SHP77 treated with DMSO at 0.1 percent for 48 hours (cell line): ENCODE measurements around the gene ASF1B.

ENCODE experiments used
- DNase-seq: peaks from one replicate; lab custom pipeline; 2025; lab: John Stamatoyannopoulos, UW

ASF1B gene

DNA sequence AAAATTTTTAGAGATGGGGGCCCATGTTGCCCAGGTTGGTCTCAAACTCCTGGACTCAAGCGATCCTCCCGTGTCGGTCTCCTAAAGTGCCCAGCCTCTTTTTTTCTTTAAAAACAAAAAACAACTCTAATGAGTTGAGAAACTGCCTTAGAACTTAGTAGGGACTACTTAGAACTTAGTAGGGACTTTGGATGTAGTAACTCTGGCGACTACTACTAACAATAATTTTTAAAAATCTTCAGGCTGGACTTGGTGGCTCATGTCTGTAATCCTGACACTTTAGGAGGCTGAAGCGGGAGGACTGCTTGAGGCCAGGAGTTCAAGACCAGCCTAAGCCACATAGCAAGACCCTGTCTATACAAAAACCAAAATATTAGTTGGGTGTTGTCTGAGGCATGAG is 50.3 kb downstream of the ASF1B start:
- no peak for DNase-seq

- no peak for DNase-seq
Measured at GRCh38 chr19:14085309-14085995, 50.9 kb downstream of the ASF1B start, which contains the start of gene C19orf67. TSS of gene C19orf67 (minus strand) at chr19:14085783. CDS start at chr19:14085627, 156 bp downstream.

DNA sequence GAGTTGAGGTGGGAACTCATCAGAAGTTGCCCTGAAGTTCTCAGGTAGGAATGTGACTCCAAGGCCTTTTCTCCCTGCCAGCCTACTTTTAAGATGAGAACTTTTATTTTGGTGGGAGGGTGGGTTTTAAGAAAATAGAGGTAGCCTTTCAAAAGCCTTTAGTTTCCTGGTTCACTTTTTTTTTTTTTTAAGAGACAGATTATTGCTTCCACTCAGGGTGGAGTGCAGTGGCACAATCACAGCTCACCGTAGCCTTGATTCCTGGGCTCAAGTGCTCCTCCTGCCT is 53.8 kb downstream of the ASF1B start:
- no peak for DNase-seq

DNA sequence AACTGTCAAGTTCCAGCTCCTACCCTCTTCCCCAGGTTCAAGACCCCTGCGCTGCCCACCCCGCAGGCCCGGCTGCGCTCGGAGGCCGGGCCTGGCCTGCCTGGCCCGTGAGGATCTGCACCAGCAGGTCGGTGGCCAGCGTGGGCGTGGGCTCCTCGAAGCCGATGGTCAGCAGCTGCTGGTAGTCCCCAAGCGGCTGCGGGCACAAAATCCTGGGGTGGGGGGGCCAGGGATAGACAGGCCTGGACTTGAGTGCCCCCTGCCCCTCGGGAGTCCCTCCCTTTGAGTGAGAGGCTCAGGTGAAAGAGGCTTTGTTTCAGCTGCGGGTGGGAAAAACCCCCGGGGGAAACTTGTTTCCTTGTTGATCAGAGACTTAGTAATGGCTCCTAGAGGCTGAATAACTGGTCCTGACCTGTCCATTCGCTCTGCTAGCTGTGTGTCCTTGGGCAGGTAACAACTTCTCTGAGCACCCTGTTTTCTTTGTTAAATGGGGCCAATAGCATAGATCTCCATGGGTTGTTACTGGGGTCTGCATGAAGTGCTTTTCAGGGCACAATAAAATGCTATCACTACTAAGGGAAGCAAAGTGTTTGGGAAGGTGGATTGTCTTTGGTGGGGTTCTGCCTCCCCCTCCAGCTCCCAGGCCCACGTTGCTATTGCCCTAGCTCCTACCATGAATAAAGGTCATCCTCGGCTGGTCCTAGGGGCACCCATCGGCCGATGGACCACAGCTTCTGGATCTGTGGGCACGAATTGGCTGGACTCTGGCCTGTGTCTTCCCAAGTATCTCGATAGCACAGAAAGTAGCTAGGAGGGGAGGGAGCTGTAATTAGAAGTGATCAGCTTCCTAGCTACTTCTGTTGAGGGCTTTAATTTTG is 54.4 kb downstream of the ASF1B start:
- no peak for DNase-seq

DNA sequence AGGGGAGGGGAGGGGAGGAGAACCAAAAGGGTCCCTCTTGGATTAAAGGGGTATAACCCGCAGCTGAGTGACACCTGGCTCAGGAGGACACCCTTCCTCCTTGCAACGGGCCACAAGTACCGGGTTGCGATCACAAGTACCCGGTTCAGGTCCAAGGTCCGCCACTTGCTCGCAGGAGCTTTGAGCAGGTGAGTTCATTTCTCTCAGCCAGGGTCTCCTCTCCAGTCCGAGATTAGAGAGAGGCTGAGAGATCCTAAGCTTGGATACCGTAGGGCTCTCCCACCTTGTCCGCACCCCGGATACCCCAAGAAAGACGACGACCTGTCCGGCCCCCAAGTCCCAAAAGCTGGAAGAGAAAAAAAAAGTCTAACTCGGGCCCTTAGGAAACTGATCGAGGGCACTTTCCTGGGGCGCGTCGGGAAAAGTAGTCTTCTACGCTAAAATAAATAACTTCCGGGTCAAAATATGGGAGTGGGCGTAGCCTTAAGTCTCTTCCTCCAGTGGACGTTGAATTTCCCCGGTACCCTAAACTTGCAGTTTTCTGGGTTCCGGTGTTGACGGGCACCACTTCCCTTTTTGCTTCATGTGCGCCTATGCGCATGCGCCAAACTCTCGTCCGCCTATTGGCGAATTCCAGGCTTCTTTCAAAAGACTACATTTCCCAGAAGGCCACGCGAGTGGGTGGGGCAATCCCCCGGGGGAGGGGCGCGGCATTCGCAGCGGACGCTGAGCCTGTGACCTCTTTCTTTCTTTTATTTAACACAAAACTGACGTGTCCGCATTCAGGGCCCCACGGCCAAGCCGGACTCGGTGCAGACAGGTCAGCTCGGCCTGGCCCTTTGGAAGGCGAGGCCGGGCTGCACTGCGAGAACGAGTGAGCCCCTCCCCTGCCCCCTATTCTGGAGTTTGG is 55.2 kb downstream of the ASF1B start:
- DNase-seq: peak; percentile 99

DNA sequence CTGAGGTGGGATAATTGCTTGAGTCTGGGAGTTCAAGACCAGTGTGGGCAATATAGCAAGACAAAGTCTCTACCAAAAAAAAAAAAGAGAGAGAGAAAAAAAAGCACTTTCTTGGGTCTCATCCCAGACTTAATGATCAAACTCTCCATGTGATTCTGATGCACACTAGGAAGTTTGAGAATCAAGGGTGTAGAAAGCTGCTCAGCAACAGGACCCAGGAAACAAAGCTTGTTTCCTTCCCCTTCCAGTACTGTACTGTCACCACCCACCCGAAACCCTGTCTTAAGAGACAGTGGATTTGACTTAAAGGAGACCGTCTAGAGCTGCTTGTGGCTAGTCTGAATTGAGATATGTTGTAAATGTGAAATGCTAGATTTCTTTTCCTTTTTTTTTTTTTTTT is 58.0 kb downstream of the ASF1B start:
- no peak for DNase-seq

DNA sequence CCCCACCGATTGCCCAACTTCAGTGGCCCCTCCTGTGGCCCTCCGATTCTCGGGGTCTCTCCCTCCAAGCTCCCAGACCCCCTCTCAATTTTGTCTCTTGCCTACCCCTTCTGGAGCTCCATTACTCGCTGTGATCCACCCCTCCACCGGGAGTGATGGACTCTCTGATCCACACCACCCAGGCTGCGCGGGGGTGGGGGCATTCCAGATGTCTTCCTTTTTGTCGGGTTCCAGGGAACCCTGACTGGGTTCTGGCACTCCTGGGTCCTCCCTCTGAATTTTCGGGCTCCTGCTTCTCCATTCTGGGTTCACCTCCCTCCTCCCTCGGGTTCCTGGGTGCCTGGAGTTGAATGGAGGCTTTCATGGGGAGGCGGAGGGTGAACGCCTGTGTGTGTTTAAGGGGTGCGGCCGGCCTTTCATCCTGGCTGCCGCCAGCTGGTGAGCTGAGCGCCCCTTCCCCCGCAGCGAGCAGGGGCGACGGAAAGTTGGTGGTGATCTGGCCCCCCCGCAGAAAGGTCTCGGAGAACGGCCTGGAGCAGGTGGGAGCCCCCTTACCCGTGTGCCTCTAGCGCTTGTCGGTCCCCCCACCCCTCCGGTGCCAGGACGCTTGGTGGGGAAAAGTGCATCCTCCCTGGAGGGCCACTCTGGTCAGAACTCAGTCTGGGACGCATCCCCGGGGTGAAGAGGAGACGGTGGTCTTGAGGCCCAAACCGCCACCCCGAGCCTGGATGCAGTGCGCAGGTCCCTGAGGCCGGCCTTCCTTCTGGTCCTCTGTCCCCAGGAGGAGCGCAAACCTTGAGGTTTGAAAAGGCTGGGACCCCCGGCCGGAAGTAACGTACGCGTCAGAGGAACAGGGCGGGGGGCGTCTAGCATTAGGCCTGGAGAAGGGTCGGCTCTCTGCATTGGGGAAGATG is 62.2 kb downstream of the ASF1B start:
- no peak for DNase-seq

- no peak for DNase-seq
Measured at GRCh38 chr19:14073261-14073924, 63.0 kb downstream of the ASF1B start.

DNA sequence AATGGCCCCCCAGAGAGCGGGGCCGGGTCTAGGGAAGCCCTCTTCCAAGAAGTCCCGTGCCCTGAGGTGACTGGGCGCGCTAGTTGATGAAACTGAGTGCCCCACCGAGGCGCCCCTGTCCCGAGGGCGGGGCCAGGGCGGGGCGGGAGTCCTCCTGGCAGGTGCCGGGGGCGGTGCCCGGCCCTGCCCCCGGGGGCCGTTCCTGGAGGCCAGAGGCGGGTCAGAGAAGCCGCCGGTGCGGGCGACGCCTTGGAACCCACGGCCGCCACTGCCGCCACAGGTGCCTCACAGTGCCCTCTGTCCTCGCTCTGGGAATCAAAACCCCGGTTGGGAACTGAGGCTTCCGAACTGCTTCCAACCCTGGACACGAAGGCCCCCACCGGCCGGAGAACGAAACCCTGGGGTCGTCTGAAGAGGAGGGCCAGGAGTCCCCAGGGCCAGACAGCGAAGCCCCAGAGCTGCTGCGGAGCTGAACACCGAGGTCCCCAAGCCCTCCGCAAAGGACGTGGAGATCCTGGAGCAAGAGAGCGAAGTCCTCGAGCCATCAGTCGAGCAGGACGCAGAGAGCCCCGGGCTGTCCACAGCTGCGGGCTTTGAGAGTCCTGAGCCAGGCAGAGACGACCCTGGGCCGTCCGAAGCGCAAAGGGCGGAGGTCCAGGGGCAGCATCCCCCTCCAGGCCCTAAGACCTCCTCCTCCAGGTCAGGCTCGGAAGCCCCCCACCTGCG is 63.7 kb downstream of the ASF1B start, which contains the start of gene MISP3:
Gene MISP3, plus strand, starts transcription at position 252 of the 726 bp plus-strand sequence. CDS start 524 bp downstream, outside the sequence.
- DNase-seq: no peak

GRCh38 chr19:14070268-14071050 is 65.9 kb downstream of the ASF1B start:
- DNase-seq: no peak
